SK-N-MC (cell line): Measurements from ENCODE around the gene PKM.

Source experiments
- DNase-seq: peaks from one replicate; pipeline ENCODE4 v3.0.0-alpha.2; 2011; ENCODE audit warnings: low read depth, low spot score
- H3K27ac ChIP-seq: fragments of 200-600 bp; sonication (generic); 2 replicates; pipeline ENCODE4 v1.5.1; 2016; ENCODE audit warnings: mixed run types
- H3K36me3 ChIP-seq: fragments of 200-600 bp; sonication (generic); 2 replicates; pipeline ENCODE4 v1.6.1; 2017; ENCODE audit warnings: antibody characterized with exemption, low read length, mixed read lengths; ENCODE audit not compliant: insufficient read depth
- H3K4me3 ChIP-seq: fragments of 200-600 bp; sonication (generic); 2 replicates; pipeline ENCODE4 v1.5.1; 2016
- H3K9ac ChIP-seq: fragments of 200-600 bp; sonication (generic); 2 replicates; pipeline ENCODE4 v1.8.0; 2017; ENCODE audit warnings: mixed run types, mixed read lengths; ENCODE audit not compliant: insufficient read length
- H3K9me3 ChIP-seq: fragments of 200-600 bp; sonication (generic); 2 replicates; pipeline ENCODE4 v1.6.1; 2017; ENCODE audit warnings: low read depth, mild to moderate bottlenecking, antibody characterized with exemption, low read length, moderate library complexity, mixed read lengths
- EZH2 ChIP-seq: fragments of 200-600 bp; sonication (generic); IDR thresholded peaks from one replicate; pipeline ENCODE4 v1.6.1; 2017; ENCODE audit warnings: antibody characterized with exemption
- FOXP2 ChIP-seq: optimal IDR thresholded peaks from 2 replicates; pipeline ENCODE3; 2011; ENCODE audit warnings: mild to moderate bottlenecking, moderate library complexity; ENCODE audit not compliant: insufficient read depth; ENCODE audit errors: extremely low read length, control extremely low read depth
- POLR2AphosphoS5 ChIP-seq: IDR thresholded peaks from 2 replicates; pipeline ENCODE4 v1.6.1; 2012; ENCODE audit warnings: mild to moderate bottlenecking, low read depth, low read length, borderline replicate concordance

Gene PKM

DNA sequence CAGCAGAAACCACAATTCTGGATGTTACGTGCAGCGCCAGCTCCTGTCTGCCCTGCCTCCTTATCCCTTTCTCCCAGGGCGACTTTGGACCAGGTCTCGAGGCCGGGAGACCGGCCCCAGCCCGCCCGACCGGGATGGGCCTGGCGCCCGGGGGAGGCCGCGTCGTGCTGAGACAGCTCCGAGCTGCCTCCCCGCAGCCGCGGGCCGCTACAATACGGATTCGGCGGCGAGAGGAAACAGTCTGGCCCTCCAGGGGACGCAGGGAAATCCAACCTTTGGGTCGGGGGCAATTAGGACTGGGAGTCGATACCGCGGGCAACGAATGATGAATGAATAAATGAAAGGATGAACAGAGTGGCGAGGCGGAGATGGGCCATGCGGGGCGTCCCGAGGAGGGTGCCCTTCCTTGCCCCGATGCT is 33.9 kb downstream of the PKM start:
- Histone ChIP-seq H3K9ac (no peak overlapping the region), H3K27ac (no peak overlapping the region), H3K9me3 (no peaks in the 10 kb centered on the region), H3K36me3 (peaks cover 39% of the 10 kb centered on the region), H3K4me3 (no peak overlapping the region)
- TF ChIP-seq FOXP2, result no peak
- TF ChIP-seq EZH2, result no peak
- TF ChIP-seq POLR2AphosphoS5, result no peak
- no peak for DNase-seq

GRCh38 chr15:72196409-72197040 is 34.5 kb downstream of the PKM start:
- H3K36me3 ChIP-seq, result peaks cover 34% of the 10 kb centered on the region
- no peak overlapping the region for H3K4me3 ChIP-seq
- TF ChIP-seq EZH2 (no peak), POLR2AphosphoS5 (no peak), FOXP2 (no peak)
- H3K9me3 ChIP-seq, result no peaks in the 10 kb centered on the region
- H3K27ac ChIP-seq, result no peak overlapping the region
- no peak for DNase-seq
- H3K9ac ChIP-seq, result no peak overlapping the region

DNA sequence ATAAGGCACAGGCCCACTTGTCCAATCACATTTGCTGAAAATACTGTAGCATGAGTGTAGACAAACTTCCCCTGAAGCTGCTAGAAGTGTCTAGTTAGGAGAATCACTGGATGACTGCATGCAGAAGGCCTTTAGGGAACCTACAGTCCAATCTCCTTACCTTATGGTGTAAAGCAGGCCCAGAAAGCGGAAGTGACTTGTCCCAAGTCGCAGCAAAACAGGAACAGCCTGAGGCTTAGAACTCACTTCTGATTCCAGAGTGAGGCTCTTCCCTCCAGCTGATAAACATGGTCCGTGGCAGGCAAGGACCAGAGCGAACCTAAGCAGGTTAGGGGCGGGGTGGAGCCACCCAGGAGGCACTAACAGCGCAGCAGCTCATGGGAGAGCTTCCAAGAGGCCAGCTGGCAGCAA is 35.9 kb downstream of the PKM start:
- TF ChIP-seq FOXP2 (no peak), POLR2AphosphoS5 (no peak), EZH2 (no peak)
- no peaks in the 10 kb centered on the region for H3K9me3 ChIP-seq
- peaks cover 20% of the 10 kb centered on the region for H3K36me3 ChIP-seq
- DNase-seq, result no peak
- no peak overlapping the region for H3K27ac ChIP-seq
- no peak overlapping the region for H3K9ac ChIP-seq
- no peak overlapping the region for H3K4me3 ChIP-seq

DNA sequence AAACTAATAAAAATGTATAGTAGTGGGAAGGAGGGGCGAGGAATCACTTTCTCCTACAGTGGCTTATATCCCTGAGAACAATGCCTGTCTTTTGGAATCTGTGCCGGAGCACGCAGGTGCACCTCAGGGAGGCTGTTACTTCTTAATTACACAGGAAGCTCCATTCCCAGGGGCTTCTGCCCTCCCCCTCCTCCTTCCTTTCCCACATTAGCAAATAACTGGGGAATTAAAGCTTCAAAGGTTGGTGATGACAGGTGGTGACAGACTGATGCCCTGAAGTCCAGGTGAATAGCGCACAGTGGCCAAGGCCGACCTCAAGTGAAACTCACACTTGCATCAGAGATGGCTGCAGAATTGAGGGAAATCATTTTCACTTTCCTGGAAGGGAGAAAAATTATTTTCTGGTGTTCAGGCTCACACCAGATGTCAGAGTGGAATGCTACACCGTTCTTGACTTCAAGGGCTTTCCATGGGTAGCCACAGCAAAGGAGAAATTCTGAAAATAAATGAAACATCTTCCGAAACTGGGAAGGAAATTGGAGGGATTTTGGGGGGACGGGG is 37.1 kb downstream of the PKM start:
- Histone ChIP-seq H3K4me3 (no peak overlapping the region), H3K9ac (no peak overlapping the region), H3K36me3 (peaks cover 8% of the 10 kb centered on the region; the same call in 1 of the 2 replicates), H3K9me3 (no peaks in the 10 kb centered on the region), H3K27ac (no peak overlapping the region)
- no peak for DNase-seq
- TF ChIP-seq FOXP2, result no peak
- TF ChIP-seq POLR2AphosphoS5, result no peak
- no peak for TF ChIP-seq EZH2

DNA sequence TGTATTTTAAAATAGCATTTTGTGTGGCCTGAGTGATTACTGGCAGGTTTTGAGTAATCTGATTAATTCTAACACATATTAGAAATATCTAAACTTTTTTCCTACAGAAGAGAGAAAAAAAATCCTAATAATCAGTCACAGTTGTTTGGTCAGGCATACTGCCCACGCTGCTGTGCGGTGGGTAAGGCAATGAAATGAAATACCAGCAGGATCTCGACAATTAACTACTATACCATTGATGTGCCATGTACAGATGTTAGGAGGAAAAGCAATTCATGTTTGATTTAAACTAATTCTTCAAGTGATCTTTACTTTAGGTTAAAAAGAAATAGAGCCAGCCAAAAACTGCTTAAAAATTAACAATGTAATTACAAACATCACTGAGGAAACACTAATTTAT is 38.6 kb downstream of the PKM start:
- H3K9me3 ChIP-seq, result no peaks in the 10 kb centered on the region
- H3K27ac ChIP-seq, result no peak overlapping the region
- no peak for TF ChIP-seq EZH2
- TF ChIP-seq FOXP2, result no peak
- no peak for TF ChIP-seq POLR2AphosphoS5
- no peaks in the 10 kb centered on the region for H3K36me3 ChIP-seq
- no peak overlapping the region for H3K9ac ChIP-seq
- DNase-seq, result no peak
- H3K4me3 ChIP-seq, result no peak overlapping the region

GRCh38 chr15:72189250-72189902 is 41.6 kb downstream of the PKM start:
- TF ChIP-seq POLR2AphosphoS5 (no peak), FOXP2 (no peak), EZH2 (no peak)
- no peaks in the 10 kb centered on the region for H3K36me3 ChIP-seq
- no peak for DNase-seq
- no peak overlapping the region for H3K9ac ChIP-seq
- no peak overlapping the region for H3K4me3 ChIP-seq
- no peak overlapping the region for H3K27ac ChIP-seq
- H3K9me3 ChIP-seq, result no peaks in the 10 kb centered on the region

DNA sequence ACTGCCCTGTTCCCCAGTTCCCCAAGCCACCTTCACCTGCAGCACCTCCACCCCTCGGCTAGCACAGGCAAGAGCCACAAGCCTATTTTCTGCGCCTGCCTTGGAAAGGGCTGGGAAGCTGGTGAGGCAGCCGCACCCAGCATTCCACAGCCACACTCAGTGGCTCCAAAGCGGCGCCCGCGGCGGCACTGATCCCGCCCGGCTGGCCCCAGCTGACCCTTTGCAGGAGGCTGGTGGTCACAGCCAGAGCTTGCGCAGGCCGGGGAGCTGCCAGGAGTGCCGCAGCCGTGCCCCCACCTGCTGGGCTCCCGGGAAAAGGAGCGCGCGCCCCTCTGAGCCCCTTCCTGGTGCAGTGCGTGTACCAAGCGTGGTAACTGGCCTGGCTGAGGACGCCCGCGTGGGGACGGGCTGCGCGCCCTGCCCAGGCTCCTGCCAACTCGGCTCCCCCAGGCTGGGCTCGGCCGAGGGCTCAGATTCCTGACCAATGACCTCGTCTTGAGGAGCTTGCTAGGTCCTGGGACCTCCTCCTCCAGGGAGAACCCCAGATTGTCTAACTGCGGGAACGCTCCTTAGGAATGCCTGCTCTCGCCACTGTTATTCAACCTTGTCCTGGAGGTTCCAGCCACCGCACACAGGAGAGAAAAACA is 46.7 kb downstream of the PKM start:
- H3K27ac ChIP-seq, result no peak overlapping the region

GRCh38 chr15:72183781-72184164 is 47.2 kb downstream of the PKM start:
- H3K9me3 ChIP-seq, result no peaks in the 10 kb centered on the region
- no peak overlapping the region for H3K4me3 ChIP-seq
- no peak overlapping the region for H3K9ac ChIP-seq
- no peak overlapping the region for H3K27ac ChIP-seq
- TF ChIP-seq FOXP2 (no peak), POLR2AphosphoS5 (no peak), EZH2 (no peak)
- no peaks in the 10 kb centered on the region for H3K36me3 ChIP-seq
- no peak for DNase-seq

More for the DNA sequence above, 46.7 kb downstream of the PKM start:
- Histone ChIP-seq H3K36me3 (no peaks in the 10 kb centered on the region), H3K4me3 (peak overlapping the region; percentile 34; the same call in 1 of the 2 replicates), H3K9me3 (no peaks in the 10 kb centered on the region), H3K9ac (no peak overlapping the region)
- no peak for TF ChIP-seq POLR2AphosphoS5
- TF ChIP-seq FOXP2, result no peak
- no peak for TF ChIP-seq EZH2
- DNase-seq, result no peak
